G401.6 (cell line): ENCODE data around the gene CNBP.

Experiments
- FAIRE-seq: peaks from 2 replicates; lab custom pipeline; 2012; peaks lifted over from hg19 to GRCh38; lab: Jason Lieb, UNC

CNBP gene

GRCh38 chr3:129130291-129130813 lies 53.3 kb downstream of the CNBP start:
- no peak for FAIRE-seq

DNA sequence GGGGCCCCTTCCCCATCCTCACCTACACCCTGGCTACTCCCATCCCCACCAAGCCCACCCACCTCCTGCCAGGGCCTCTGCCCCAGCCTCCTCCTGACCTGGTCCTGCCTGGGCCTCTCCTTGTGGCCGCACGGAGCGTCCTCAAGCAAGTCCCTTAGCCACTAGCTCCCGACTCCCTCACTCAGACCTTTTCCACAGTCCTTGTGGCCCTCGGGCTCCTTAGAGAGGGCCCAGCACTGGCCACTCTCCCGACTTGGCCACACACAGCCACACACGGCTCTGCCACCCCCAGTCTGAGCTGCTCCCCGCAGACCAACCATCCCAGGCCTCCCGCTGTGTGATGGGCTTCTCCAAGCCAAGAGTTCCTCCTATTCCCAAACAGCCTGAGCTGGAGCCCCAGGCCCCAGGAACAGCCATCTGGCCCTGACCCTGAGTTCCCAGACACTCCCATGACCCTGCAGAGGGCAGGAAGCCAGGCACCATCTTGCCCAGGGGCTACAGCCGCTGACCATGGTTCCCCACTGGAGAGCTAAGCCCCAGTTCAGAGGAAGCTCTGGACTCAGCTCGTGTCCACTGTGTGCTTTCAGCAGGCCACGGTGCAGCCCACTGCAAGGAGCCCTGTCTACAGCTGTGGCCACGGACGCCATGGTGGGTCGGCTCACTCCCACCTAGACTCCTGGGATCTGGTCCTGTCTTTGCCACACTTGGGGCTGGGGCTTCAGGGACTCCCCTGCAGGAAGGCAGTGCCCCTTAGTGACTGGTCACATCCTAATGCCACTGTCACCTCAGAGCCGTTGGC lies 55.1 kb downstream of the CNBP start:
- no peak for FAIRE-seq

GRCh38 chr3:129126726-129127280 lies 56.9 kb downstream of the CNBP start:
- no peak for FAIRE-seq

- no peak for FAIRE-seq
Measured at GRCh38 chr3:129123314-129124060, 60.2 kb downstream of the CNBP start.

GRCh38 chr3:129122412-129123011 lies 61.2 kb downstream of the CNBP start:
- no peak for FAIRE-seq

DNA sequence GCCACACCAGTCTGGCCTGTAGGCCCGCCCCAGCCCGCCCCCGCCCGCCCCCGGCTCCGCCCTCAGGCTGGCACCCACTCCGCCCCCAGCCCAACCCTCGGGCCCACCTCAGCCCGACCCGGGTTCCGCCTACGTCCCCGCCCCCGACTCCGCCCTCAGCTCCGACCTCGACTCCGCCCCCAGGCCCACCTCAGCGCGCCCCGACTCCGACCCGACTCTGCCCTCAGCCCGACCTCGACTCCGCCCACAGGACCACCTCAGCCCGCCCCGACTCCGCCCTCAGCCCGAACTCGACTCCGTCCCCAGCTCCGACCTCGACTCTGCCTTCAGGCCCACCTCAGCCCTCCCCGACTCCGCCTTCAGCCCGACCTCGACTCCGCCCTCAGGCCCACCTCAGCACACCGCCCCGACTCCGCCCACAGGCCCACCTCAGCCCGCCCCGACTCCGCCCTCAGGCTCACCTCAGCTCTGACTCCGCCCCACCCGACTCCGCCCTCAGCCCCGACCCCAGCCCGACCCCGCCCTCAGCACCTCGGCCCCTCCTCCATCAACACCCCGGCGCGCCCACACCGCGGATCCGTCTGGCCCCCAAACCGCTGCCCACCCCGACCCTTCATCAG lies 61.8 kb downstream of the CNBP start, which contains the start of gene RAB43:
TSS of gene RAB43 (minus strand) at position 13 of the 620 bp plus-strand sequence. CDS start 315 bp downstream, outside the sequence.
- peak; percentile 95 for FAIRE-seq

DNA sequence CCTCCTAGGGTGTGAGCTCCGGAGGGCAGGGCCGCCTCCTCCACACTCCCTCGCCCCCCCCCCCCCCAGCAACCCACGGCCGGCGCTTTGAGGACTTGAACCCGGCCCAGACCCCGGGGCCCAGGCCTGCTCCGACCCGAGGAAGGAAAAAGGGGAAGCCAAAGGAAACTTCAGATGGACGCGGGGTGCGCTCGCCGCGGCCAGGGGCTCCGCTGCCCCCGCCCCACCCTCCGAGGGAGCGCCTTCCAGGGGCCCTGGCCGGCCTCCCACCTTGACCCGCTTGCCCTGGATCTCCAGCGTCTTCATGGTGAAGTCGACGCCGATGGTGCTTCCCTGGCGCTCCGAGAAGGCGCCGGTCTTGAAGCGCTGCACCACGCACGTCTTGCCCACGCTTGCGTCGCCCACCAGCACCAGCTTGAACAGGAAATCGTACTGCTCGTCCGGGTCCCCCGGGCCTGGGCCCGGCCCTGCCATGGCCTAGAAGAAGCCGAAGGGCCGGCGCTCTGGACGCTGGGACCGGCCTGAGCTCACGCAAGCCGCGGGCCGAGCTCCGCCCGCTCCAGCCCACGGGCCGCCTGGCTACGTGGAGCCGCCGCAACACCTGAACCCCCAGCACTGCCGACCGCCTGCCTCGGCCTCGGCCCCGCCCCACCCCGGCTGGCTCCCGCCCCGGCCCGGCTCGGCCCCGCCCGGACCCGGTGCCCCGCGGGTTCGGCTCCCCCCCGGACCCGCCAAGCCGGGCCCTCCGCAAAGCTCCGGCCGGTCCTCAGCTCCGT lies 62.5 kb downstream of the CNBP start:
- FAIRE-seq = no peak

DNA sequence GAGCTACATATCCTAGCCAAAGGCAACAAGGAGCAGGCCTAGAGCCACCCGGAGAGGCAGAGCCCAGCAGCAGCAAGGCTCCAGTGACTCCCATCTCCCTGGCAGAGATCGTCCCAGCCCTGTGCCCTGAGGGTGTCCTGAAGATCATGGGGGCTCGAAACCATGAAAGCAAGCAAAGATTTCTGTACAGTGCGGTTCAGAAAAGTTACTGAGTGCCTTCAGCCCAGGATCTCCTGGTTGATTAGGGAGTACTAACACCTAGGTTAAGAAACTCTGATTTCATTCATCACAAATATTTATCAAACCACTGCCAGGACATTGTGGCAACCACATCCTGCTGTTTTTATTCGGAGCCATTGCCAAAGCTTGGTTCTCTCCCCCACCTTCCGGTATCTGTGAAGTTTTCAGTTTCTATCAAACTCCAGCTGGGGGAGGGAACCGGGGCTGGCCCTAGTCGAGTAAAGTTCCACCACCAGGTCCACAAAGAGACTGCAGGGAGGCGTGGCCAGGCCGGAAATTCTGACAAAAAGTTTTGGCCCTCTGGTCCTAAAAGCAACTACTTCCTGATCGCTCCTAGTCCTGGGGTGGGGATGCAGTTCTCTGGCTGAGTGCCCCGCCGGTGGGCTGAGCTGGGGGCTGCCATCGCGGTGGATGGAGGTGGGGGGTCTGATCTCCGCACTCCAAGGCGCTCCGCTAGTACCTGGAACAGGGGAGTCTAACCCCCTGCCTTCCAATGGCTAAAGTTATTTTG lies 63.3 kb downstream of the CNBP start:
- FAIRE-seq = no peak

GRCh38 chr3:129119365-129120100 lies 64.2 kb downstream of the CNBP start:
- no peak for FAIRE-seq

- no peak for FAIRE-seq
Measured at GRCh38 chr3:129118745-129119144, 65.0 kb downstream of the CNBP start.
